Upper lobe of left lung (tissue), 6 donors: Measurements from ENCODE around the gene OXTR. TPM values are rescaled to one million over a fixed set of nuclear protein-coding genes. Genes with fewer than 3 reads are reported as not detected.
"Not testable (repeated sequence)": the region's sequence is repeated elsewhere in the genome, so short reads cannot be mapped to it uniquely, and the experiment has no call there.

Experiments
- ATAC-seq, 2 donors: fragments of 200-7000 bp; cut with Tn5 transposase; one replicate each; pipeline ENCODE4 v1.9.1; 2022; ENCODE audit warnings: mild to moderate bottlenecking in 2 of 2, moderate library complexity in 2 of 2; ENCODE audit not compliant: low FRiP score in 2 of 2
- DNase-seq, 2 donors: peaks; one replicate each; pipeline ENCODE4 v3.0.0-alpha.2; 2019 to 2020
- H3K27ac ChIP-seq, 4 donors: fragments of 200-600 bp; sonication (generic); one replicate each; pipeline ENCODE4 v1.5.1; 2016 to 2019
- H3K27me3 ChIP-seq, 4 donors: fragments of 200-600 bp; sonication (generic); one replicate each; pipeline ENCODE4 v1.5.1; 2017 to 2019
- H3K36me3 ChIP-seq, 4 donors: fragments of 200-600 bp; sonication (generic); one replicate each; pipeline ENCODE4 v1.5.1; 2016 to 2019
- H3K4me1 ChIP-seq, 4 donors: fragments of 200-600 bp; sonication (generic); one replicate each; pipeline ENCODE4 v1.5.1; 2018 to 2019
- H3K4me3 ChIP-seq, 4 donors: fragments of 200-600 bp; sonication (generic); one replicate each; pipeline ENCODE4 v1.5.1; 2017 to 2019; ENCODE audit warnings: mild to moderate bottlenecking in 2 of 4, moderate library complexity in 1 of 4
- H3K9me3 ChIP-seq, 4 donors: fragments of 200-600 bp; sonication (generic); one replicate each; pipeline ENCODE4 v1.5.1; 2018 to 2019
- EP300 ChIP-seq, 4 donors: sonication (generic); formaldehyde crosslinking; IDR thresholded peaks; one replicate each; pipeline ENCODE4 v1.5.1; 2017; ENCODE audit warnings: antibody characterized with exemption in 4 of 4, control low read depth in 2 of 4
- POLR2A ChIP-seq, 4 donors: fragments of 450-650 bp; IDR thresholded peaks; one replicate each; pipeline ENCODE4 v1.5.1; 2016 to 2017; ENCODE audit warnings: antibody characterized with exemption in 4 of 4, mild to moderate bottlenecking in 2 of 4
- POLR2AphosphoS5 ChIP-seq, 2 donors: sonication (generic); formaldehyde crosslinking; IDR thresholded peaks; one replicate each; pipeline ENCODE4 v1.5.1; 2017; ENCODE audit warnings: antibody characterized with exemption in 2 of 2
- whole genome bisulfite sequencing, 2 donors: methylation state at CpG; one replicate each; pipeline ENCODE4 v1.1.5; 2017 to 2018; 5-methylcytosine and 5-hydroxymethylcytosine counted together
- total RNA-seq, 6 donors: library from RNA; depleted of rRNA in 4 of 6; stranded (reverse); fragments of >200 nt in 4 of 6; gene quantifications; one replicate each; pipeline versions ENCODE4 v1.1.0 to v1.2.1, GENCODE V29; 2016 to 2021
- TF ChIP-seq, protein P1 (sequence below), 6 experiments: fragments of 450-650 bp in 4 of 6; fragments of 200-600 bp in 2 of 6; sonication (generic) in 2 of 6; IDR thresholded peaks; one replicate each; pipeline ENCODE4 v1.5.1; 2016 to 2019; ENCODE audit warnings: antibody characterized with exemption in 6 of 6
- donor health status: DM: no; HTN: no; CAD: no; lungs with moderate emphysema.
- donor health status: DM: no; HTN: yes; CAD: no; lungs with severe emphysema.

OXTR gene
- total RNA-seq, 6 donors from 2014 or later = 0.15 to 11.5 (median 0.45) TPM; not detected in 2

DNA sequence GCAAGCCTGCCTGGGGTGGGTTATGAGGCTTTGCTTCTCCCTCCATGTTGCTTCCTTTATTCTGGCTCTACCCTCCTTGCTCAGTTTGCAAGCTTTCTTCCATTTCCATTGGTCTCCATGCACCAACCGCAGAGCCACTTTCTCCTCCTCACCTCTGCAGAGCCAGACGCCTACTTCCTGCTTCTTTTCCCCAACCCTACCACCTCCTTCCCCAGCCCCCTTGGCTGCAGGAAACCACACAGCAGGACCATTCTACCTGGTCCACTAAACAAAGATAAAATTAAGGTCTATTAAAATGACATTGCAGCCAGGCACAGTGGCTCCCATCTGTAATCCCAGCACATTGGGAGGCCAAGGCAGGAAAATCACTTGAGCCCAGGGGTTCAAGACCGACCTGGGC is 45.8 kb downstream of the OXTR start:
- Histone ChIP-seq H3K36me3 (no peaks in the 10 kb centered on the region), H3K4me1 (no peaks in the 10 kb centered on the region), H3K4me3 (no peak overlapping the region), H3K27me3 (no peaks in the 10 kb centered on the region), H3K9me3 (peaks cover 0 to 5% (median 2%) of the 10 kb centered on the region in 4 donors), H3K27ac (no peak overlapping the region)
- TF ChIP-seq POLR2A (IDR thresholded peaks at IDR 0.05) (no peak), POLR2AphosphoS5 (IDR thresholded peaks at IDR 0.05) (no peak), EP300 (IDR thresholded peaks at IDR 0.05) (no peak)
- TF ChIP-seq, protein P1, sequence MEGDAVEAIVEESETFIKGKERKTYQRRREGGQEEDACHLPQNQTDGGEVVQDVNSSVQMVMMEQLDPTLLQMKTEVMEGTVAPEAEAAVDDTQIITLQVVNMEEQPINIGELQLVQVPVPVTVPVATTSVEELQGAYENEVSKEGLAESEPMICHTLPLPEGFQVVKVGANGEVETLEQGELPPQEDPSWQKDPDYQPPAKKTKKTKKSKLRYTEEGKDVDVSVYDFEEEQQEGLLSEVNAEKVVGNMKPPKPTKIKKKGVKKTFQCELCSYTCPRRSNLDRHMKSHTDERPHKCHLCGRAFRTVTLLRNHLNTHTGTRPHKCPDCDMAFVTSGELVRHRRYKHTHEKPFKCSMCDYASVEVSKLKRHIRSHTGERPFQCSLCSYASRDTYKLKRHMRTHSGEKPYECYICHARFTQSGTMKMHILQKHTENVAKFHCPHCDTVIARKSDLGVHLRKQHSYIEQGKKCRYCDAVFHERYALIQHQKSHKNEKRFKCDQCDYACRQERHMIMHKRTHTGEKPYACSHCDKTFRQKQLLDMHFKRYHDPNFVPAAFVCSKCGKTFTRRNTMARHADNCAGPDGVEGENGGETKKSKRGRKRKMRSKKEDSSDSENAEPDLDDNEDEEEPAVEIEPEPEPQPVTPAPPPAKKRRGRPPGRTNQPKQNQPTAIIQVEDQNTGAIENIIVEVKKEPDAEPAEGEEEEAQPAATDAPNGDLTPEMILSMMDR (IDR thresholded peaks at IDR 0.05) = no peak
- DNase-seq (no peak), ATAC-seq (no peak)
- 62 to 74% methylated on average over 3 of the region's 3 CpGs for WGBS, 2 donors

DNA sequence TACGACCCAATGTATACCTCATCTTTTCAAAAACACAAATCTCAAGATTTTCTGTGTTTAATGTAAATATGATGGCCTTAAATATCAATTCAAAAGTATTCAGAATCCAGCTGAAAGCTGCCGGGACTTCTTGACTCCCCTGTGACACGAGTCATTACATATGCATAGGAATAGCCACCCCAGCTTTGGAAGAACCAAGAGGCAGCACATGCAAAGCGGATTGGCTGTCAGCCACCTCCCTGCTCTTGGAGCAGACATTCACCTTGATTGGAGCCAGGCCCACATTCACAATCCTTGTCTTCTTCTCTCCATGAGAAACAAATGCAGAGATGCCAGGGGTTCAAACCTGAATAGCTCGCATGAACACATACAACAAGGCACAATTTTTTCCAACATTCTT is 46.6 kb downstream of the OXTR start:
- DNase-seq (no peak), ATAC-seq (no peak)
- Histone ChIP-seq H3K4me3 (no peak overlapping the region), H3K27ac (no peak overlapping the region), H3K9me3 (peaks cover 0 to 5% (median 2%) of the 10 kb centered on the region in 4 donors), H3K36me3 (no peaks in the 10 kb centered on the region), H3K27me3 (no peaks in the 10 kb centered on the region), H3K4me1 (no peaks in the 10 kb centered on the region)
- WGBS, 2 donors = 80 to 85% methylated on average over 5 of the region's 5 CpGs
- no peak for TF ChIP-seq POLR2A (IDR thresholded peaks at IDR 0.05)
- TF ChIP-seq, protein P1 (IDR thresholded peaks at IDR 0.05) = no peak
- no peak for TF ChIP-seq POLR2AphosphoS5 (IDR thresholded peaks at IDR 0.05)
- no peak for TF ChIP-seq EP300 (IDR thresholded peaks at IDR 0.05)

DNA sequence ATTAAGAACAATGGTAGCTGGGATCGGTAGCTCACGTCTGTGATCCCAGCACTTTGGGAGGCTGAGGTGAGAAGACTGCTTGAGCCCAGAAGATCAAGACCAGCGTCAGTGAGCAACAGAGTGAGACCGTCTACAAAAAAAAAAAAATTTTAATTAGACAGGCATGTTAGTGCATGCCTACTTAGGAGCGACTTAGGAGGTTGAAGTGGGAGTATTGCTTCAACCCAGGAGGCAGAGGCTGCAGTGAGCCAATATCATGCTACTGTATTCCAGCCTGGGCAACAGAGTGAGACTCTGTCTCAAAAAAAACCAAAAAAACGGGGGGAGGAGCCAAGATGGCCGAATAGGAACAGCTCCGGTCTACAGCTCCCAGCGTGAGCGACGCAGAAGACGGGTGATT is 53.7 kb downstream of the OXTR start:
- ATAC-seq, DNase-seq, H3K4me1 ChIP-seq, H3K9me3 ChIP-seq, H3K27me3 ChIP-seq, H3K36me3 ChIP-seq, H3K27ac ChIP-seq, H3K4me3 ChIP-seq: not testable (repeated sequence)
- WGBS, 2 donors = 92 to 93% methylated on average over 12 of the region's 12 CpGs

DNA sequence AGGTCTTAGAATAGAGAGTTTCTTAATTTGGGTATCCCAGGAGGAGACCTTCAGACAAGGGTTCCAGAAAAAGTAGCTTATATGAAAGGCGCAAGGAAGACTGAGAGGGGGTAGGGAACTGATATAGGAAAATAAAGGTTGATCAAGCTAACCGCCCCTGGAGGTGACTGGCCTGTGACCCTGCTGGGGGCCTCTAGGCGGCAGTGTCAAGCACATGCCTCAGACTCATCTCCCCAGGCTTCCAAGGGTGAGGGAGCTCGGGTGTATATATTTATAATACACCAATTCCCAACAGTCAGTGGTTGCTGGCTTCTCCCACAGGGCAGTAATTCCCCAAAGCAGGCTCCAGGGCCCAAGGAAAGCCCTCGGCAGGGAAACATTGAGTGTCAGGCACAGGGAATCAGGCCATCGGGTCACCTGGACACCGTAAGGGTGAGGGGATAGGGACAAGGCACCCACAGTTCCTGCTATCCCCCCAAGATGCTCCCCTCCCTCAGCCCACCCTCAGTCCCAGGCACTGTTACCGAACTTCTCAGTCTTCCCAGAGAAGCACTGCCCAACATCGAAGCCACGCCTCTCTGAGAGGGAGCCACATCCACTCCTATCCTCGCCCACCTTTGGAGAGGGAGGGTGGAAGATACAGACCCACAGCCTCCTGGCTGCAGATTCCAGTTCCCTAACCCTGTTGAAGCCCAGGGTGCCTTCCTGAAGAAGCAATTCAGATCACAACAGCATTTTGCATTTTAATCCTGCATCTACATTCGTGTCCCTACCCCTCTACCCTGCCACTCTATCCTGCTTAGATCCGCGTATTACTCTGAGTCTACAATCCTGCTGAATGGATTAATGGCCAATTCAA is 55.3 kb downstream of the OXTR start:
- Histone ChIP-seq H3K9me3 (no peaks in the 10 kb centered on the region), H3K4me1 (no peaks in the 10 kb centered on the region), H3K27ac (no peak overlapping the region), H3K36me3 (no peaks in the 10 kb centered on the region), H3K27me3 (no peaks in the 10 kb centered on the region), H3K4me3 (no peak overlapping the region)
- WGBS, 2 donors = 82 to 85% methylated on average over 14 of the region's 14 CpGs
- DNase-seq = no peak
- peak in 1 of 2 donors; percentile 37 for ATAC-seq
- TF ChIP-seq EP300 (IDR thresholded peaks at IDR 0.05) (no peak), POLR2AphosphoS5 (IDR thresholded peaks at IDR 0.05) (no peak)

DNA sequence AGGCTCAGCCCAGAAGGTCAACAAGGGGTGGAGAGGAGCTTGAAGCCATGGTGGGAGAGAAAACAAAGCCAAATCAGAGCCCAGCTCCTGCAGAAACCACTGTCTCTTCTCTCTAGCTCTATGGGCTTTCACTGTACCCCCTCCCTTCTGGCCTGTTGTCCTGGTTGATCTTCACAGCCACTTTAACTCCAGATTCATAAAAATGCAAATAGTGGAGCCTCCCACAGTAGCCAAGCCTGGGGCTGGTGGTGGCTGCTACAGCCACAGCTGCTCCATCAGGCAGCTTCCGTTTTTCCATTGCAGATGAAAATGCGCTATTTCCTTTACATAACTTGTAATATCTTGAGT is 56.5 kb downstream of the OXTR start:
- ATAC-seq = no peak
- no peak overlapping the region for H3K4me3 ChIP-seq
- no peak for DNase-seq
- TF ChIP-seq POLR2AphosphoS5 (IDR thresholded peaks at IDR 0.05) (no peak), POLR2A (IDR thresholded peaks at IDR 0.05) (no peak), EP300 (IDR thresholded peaks at IDR 0.05) (no peak)
- TF ChIP-seq, protein P1 (IDR thresholded peaks at IDR 0.05) = no peak
- no peaks in the 10 kb centered on the region for H3K36me3 ChIP-seq
- no peaks in the 10 kb centered on the region for H3K27me3 ChIP-seq
- H3K9me3 ChIP-seq = no peaks in the 10 kb centered on the region
- H3K27ac ChIP-seq = no peak overlapping the region
- H3K4me1 ChIP-seq = no peaks in the 10 kb centered on the region
- WGBS, 2 donors = 72 to 77% methylated on average over 2 of the region's 2 CpGs
